GM19452 (cell line): ENCODE data around the gene WNT3A.
"Not testable (repeated sequence)": the region's sequence is repeated elsewhere in the genome, so short reads cannot be mapped to it uniquely, and the experiment has no call there.

Source experiments
- ATAC-seq: cut with Tn5 transposase; IDR thresholded peaks from one replicate; pipeline ENCODE4 v1.9.1; 2021; ENCODE audit not compliant: unreplicated experiment

Gene WNT3A, protein sequence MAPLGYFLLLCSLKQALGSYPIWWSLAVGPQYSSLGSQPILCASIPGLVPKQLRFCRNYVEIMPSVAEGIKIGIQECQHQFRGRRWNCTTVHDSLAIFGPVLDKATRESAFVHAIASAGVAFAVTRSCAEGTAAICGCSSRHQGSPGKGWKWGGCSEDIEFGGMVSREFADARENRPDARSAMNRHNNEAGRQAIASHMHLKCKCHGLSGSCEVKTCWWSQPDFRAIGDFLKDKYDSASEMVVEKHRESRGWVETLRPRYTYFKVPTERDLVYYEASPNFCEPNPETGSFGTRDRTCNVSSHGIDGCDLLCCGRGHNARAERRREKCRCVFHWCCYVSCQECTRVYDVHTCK

DNA sequence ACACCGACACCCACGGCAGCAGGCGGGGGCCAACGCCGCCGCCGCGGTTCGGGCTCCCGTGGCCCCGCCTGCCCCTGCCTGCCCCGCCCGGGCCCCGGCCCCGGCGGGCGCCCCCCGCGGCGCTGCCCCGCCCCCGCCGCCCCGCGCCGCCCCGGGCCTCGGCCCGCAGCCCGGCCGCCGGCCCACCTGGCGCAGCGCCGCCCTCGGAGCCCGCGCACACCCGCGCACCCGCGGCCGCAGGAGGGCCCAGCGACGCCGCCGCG is at the start of gene WNT3A:
Gene WNT3A, plus strand, starts transcription at position 213 of the 263 bp plus-strand sequence. CDS start 131 bp downstream, outside the sequence.
- ATAC-seq = no peak

DNA sequence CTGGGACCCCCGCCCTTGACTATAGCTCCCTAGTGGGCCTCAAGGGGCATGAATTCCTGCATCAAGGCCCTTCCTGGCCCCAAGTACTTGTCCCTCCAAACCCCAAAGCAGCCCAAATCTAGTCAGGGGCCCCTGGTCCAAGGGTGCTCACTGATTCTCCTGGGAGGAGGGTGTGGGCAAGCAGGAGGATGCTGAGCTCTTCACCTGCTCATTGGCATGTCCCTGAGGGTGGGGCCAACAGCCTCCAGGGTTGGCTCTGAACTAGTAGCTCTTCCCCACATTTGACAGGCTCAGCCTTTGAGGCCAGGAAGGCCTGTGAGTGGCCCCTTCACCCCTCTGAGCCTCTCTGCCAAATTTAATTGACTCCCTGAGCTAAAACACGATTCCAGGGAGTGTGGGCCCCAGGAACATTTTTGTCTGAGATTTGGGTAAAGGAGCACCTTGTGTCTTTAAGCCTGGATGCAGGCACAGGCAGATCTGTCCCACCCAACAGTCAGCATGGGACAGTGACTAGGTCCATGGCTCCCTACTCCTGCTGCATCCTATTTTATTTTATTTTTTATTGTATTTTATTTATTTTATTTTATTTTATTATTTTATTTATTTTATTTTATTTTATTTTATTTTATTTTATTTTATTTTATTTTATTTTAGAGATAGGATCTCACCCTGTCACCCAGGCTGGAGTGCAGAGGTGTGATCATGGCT is 48.0 kb upstream of the WNT3A start:
- no peak for ATAC-seq

DNA sequence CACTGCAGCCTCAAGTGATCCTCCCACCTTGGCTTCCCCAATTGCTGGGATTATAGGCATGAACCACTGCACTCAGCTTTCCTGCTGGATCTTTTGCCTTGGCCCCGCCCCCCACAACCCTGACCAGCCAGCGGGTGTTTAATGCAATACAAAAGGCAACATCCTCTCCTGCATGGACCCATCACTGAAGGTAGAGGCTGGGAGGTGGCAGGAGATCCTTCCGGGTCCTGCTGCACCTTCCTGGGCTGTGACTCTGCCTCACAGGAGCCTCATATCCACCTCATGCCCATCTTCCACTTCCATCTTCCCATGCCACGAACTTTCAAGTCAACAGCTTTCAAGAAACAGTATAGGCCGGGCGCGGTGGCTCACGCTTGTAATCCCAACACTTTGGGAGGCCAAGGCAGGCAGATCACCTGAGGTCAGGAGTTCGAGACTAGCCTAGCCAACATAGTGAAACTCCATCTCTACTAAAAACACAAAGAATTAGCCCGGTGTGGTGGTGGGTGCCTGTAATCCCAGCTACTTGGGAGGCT is 47.4 kb upstream of the WNT3A start:
- no peak for ATAC-seq

DNA sequence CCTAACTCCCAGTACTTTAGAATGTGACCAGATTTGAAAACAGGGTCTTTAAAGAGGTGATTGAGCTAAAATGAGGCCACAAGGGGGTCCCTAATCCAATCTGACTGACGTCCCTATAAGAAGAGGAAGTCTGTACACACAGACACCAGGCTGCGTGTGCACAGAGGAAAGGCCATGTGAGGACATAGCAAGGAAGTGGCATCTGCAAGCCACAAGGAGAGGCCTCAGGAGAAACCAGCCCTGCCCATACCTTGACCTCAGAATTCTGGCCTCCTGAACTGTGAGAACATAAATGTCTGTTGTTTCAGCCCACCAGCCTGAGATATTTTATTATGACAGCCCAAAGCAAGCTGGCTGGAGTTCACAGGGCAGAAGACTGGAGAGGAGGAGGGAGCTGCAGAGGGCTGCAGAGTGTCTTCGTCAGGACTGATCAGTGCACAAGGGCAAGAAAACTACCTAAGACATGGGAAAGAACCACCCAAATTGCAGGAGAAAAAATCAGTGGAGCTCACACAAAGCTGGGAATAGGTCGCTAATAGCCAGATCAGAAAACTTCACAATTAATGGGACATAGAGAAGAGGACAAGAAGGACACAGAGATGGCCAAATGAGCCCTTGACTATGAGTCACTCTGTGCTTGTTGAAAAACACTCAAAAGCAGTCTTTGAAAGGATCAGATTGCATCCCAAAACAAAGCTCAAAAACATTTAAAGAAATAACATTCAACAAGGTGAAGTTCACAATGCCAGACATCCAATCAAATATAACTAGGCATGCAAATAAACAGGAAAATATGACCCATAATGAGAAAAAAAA is 44.9 kb upstream of the WNT3A start:
- no peak for ATAC-seq

DNA sequence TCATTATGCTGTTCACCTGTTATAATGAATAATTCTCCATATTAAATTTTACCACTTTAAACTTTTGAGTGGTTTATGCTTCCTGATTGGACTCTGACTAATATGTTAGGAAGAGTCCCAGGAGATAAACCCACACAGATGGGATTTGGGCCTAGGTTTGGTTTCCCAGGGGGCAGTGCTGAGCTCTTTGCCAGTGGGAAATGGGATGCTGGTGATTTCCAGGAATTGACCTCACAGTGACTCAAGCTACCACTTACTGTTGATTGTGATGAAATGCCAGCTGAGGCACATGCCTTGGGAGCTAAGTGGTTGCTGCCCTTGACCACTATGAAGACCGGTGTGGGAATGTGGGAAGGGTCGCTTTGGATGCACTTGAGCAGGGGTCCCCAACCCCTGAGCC is 40.1 kb upstream of the WNT3A start:
- not testable (repeated sequence) for ATAC-seq

DNA sequence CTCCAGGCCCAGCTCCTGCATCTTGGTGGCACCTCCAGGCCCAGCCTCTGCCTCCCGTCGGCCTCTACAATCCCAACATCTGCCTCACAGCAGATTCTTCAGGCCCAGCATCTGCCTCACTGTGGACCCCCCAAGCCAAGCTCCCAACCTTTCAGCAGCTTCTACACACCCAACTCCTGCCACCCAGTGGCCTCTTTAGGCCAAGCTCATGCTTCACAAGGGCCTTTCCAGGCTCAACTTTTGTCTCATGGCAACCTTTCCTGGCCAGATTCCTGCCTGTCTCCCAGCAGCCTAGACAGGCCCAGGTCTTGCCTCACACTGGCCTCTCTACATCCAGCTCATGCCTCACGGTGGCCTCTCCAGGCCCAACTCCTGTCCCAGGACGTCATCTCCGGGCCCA is 39.0 kb upstream of the WNT3A start:
- ATAC-seq = not testable (repeated sequence)

DNA sequence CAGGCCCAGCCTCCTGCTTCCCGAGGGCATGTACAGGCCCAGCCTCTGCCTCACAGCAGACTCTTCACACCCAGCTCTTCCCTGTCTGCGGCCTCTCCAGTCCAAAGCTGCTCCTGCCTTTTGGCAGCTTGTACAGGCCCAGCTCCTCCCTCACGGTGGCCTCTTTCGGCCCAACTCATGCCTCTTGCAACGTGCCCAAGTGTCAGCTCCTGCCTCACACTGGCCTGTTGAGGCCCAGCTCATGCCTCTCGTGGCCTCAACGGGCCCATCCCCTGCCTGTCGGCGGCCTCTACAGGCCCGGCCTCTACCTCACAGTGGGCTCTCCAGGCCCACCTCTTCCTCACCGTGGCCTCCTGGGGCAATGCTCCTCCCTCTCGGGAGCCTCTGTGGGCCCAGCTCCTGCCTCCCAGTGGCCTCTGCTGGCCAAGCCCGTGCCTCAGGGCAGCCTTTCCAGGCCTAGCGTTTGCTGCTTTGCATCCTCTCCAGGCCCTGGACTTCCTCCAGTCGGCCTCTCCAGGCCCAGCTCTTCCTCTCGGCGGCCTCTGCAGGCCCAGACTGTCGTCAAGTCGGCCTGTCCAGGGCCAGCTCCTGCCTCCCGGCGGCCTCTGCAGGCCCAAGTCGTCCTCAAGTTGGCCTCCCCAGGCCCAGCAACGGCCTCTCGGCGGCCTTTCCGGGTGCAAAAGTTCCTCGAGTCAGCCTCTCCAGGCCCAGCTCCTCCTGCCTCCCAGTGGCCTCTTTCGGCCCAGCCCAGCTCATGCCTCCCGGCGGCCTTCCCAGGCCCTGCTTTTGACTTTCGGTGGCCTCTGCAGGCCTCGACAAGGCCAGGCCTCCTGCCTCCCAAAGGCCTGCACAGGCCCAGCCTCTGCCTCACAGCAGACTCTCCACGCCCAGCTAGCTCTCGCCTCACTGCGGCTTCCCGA is 36.5 kb upstream of the WNT3A start:
- ATAC-seq = not testable (repeated sequence)

DNA sequence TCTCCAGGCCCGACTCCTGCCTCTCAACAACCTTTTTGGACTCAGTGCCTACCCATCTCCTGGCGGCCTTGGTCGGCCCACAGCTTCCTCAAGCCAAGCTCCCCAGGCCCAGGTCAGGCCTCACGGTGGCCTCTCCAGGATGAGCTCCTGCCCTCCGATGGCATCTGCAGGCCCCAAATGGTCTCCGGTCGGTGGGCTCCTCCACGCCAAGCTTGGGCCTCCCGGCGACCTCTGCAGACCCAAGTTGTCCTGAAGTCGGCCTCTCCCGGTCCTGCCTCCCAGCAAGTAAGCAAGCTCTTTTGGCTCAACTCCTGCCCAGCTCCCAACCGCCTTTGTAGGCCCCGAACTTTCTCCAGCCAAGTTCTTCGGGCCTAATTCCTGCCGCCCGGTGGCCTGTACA is 35.6 kb upstream of the WNT3A start:
- not testable (repeated sequence) for ATAC-seq

DNA sequence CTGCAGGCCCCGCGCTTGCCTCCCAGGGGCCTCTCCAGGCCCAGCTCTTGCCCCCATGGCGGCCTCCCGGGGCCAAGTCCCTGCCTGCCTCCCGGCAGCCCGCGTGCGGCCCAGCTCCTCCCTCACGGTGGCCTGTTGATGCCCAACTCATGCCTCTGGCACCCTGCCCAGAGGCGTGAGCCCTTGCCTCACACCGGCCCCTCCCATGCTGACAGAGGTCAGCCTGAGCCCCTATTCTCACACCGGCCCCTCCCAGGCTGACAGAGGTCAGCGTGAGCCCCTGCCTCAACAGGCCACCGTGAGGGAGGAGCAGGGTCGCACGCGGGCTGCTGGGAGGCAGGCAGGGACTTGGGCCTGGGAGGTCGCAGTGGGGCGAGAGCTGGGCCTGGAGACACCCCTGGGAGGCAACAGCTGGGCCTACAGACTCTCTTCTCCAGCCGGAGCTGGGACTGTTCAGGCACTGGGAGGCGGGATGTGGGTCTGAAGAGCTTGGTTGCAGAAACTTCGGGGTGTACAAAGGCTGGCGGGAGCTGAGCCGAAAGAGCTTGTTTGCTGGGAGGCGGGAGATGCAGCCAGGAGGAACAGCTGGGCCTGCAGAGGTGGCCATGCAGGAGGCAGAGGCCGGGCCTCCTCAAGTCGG is 35.0 kb upstream of the WNT3A start:
- not testable (repeated sequence) for ATAC-seq

DNA sequence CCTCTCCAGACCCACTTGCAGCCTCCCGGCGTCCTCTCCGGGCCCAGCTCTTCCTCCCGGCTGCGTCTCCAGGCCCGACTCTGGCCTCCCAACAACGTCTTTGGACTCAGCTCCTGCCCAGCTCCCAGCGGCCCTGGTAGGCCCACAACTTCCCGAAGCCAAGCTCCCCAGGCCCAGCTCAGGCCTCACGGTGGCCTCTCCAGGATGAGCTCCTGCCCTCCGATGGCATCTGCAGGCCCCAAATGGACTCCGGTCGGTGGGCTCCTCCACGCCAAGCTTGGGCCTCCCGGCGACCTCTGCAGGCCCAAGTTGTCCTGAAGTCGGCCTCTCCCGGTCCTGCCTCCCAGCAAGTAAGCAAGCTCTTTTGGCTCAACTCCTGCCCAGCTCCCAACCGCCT is 34.5 kb upstream of the WNT3A start:
- not testable (repeated sequence) for ATAC-seq

DNA sequence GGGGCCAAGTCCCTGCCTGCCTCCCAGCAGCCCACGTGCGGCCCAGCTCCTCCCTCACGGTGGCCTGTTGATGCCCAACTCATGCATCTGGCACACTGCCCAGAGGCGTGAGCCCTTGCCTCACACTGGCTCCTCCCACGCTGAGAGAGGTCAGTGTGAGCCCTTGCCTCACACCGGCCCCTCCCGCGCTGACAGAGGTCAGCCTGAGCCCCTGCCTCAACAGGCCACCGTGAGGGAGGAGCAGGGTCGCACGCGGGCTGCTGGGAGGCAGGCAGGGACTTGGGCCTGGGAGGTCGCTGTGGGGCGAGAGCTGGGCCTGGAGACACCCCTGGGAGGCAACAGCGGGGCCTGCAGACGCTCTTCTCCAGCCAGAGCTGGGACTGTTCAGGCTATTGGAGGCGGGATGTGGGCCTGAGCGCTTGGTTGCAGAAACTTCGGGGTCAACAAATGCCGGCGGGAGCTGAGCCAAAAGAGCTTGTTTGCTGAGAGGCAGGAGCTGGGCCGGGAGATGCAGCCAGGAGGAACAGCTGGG is 33.9 kb upstream of the WNT3A start:
- not testable (repeated sequence) for ATAC-seq

DNA sequence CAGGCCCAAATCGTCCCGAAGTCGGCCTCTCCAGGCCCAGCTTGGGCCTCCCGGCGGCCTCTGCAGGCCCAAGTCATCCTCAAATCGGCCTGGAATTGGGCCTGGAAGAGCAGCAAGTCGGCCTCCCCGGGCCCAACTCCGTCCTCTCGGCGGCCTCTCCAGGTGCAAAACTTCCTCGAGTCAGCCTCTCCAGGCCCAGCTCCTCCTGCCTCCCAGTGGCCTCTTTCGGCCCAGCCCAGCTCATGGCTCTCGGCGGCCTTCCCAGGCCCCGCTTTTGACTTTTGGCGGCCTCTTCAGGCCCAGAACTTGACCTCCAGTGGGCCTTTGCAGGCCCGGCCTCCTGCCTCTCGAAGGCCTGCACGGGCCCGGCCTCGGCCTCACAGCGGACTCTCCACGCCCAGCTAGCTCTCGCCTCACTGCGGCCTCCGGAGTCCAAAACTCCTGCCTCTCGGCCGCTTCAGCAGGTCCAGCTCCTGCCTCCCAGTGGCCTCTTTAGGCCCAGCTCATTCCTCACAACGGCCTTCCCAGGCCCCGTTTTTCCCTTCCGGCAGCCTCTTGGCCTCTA is 33.0 kb upstream of the WNT3A start:
- not testable (repeated sequence) for ATAC-seq

DNA sequence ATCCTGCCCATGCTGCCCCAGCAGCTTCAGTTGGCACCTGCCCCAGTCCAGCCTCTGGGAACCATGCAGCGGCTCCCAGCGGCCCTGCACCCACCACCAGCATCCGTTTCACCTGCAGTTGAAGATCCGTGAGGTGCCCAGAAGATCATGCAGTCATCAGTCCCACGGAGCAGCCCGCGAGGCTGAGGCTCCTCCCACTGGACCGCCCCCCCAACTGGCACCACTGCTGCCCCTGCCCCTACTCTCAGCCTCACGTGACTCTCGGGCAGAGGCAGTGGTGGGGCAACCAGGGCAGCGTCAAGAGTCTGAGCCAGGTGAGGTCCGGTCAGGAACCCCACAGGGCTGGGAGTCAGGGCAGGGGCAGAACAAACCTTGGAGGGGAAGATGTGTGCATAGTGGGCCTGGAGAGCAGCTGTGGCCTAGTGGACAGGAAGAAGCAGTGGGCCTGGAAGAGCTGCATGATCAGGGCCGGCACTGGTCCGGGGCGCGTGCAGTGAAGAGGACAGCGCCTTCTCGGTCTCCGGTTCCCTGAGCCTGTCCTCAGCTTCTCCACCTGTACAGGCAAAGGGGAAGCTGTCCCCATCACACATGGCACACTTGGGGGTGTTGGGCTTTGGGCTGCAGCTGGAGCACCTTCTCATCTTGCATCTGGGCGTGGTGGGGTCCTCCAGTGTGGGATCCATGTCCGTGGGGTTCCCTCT is 31.1 kb upstream of the WNT3A start:
- ATAC-seq = not testable (repeated sequence)

DNA sequence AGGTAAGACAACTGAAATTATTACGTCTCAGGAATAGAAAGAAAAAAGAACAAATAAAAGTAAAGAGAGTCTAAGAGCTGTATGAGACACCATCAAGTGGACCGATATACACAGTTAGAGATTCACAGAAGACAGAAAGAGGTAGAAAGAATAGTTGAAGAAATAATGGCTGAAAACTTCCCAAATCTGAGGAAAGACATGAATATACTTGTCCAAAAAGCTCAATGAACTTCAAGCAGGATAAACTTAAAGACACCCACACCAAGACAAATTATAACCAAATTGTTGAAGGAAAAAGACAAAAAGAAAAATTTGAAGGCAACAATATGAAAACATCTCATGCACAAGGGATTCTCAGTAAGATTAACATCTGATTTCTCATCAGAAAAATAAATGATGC is 19.6 kb upstream of the WNT3A start:
- ATAC-seq = no peak

DNA sequence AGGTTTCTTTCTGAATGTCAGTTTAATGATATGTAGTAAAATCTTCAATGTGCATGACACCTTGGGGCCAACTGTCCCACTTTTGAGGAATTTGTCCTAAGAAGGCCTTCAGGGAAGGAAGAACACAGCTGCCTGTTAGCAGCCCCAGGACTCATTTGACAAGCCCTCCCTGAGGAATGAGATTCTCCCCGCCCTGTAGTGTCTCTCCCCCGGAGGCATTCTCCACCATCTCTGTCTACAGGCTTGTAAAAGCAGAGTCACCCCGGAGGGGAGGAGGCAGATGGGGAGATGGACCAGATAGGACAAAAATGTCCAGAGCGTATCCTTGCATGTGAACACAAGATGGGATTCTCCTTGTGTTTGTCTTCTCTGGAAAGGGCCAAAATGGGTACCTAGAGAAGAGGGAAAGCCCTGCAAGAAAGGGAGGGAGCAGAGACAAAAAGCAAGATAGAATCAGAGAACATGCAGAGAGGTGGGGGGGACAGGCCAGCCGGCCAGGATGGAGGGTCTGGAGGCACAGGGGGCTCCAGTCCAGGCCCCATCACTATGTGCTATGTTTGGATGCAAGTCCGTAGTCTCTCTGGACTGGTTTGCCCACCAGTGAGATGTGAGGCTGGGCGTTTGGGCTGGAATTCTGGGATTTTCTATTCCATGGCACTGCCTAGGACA is 12.0 kb upstream of the WNT3A start:
- ATAC-seq = no peak

DNA sequence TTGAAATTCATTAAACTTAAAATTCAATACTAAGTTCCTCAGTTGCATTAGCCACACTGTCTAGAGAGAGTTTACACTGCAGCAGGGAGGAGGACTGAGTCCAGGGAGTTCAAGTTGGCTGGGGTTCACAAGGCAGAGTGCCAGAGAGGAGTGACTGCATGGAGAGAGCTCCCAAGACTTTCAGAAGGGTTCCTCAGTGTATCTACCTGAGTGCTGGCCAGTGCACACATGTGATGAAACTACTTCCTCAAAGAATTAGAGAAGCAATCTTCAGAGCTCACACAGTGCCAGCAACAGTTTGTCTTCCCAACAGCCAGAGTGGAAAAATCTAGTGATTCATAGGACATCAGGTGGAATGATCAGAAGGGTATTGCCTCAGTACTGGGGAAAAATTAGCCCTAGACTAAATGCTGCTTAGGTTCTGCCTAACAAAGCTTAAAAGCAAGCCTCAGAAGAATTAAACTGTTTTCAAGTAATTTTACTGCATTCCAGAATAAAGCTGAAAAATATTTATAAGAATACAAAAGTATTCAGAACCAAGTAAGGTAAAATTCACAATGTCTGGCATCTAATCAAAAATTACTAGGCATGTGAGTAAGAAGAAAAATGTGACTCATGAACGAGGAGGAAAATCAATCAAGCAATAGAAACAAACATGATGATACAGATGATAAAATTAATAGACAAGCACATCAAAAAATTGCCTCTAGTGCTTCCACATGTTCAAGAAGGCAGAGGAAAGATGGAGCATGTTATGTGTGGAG is 10.4 kb upstream of the WNT3A start:
- ATAC-seq = no peak

DNA sequence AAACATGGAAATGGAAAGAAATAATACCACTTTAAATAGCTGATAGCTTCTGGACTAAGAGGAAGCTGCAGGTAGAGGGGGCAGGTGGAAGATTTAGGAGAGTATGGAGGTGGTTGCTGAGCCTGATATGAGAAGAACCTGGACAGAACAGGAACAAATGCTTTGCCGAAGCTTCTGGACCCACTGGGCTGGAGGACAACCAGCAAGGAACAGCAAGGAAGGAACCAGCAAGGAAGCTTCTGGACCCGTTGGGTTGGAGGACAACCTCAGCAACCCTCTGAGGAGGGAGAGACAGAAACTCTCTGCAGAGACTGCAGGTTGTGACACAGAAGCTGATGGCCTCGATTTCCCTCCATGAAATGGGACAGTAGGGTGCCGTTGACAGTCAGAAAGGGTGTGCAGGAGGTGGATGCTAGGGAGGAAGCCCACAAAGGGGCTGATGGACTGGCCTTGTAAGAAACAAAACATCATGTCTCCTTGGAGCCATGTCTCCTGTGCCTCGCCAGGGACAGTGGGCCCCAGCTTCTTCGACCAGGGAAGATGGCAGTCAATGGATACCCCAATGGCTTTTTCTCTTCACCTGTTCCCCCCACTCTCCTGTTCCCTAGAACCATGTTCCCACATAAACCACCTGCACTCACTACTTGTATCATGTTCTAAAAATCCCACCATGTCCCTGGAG is 8.3 kb upstream of the WNT3A start:
- ATAC-seq = no peak
